Renal cortex interstitium (tissue), 11 donors: ENCODE results near the gene FSTL1. TPM values are rescaled to one million over a fixed set of nuclear protein-coding genes. Genes with fewer than 3 reads are reported as not detected.
"Not testable (repeated sequence)": the region's sequence is repeated elsewhere in the genome, so short reads cannot be mapped to it uniquely, and the experiment has no call there.

Experiments used
- DNase-seq, 11 donors: peaks; one replicate each; pipeline ENCODE4 v3.0.0-alpha.2; 2013; ENCODE audit warnings: low read depth in 9 of 11, low spot score in 4 of 11; ENCODE audit errors: extremely low read depth in 1 of 11
- polyA plus RNA-seq, 3 donors: library from polyadenylated mRNA; unstranded; fragments of 120-200 nt; gene quantifications; one replicate each; pipeline ENCODE4 v1.2.1, GENCODE V29; 2013; ENCODE audit not compliant: insufficient read length in 3 of 3

The FSTL1 gene
- polyA plus RNA-seq, 3 donors = 491 to 605 (median 545) TPM

DNA sequence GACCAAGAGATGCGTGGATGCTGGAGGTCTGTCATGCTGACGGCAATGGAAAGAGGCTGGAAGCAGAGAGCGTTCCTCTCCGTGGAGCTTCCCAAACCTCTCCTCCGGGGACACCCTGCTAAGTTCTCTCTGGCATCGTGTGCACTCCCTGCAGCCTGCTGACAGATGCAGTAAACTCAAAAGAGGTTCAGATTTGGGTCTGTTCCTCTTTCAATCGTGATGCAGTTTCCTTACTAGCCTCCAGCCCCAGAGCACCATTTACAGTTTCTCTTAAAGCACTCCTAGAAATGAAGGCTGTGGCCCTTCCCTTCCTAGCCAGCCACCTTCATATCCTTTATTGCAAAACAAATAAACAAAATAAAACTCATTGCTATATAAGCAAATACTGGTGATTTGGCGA, 54.3 kb downstream of the FSTL1 start:
- no peak for DNase-seq

DNA sequence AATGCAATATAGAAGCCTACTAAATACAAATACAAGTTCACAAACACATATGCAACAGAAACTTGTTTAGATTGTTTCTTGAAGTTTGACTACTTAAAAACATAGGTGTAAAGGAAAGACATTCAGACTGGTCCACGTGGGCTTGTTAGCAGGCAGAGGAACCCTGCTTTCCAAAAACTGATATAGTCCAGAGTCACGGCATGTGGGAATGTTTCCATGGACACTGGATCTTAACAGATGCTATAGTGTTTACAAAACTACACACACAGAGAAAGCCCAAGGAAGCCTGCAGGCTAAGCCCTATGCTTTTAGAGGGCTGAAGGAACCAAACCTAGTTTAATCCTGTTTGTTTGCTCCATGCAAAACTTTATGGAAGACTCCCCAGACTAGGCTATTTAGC, 56.4 kb downstream of the FSTL1 start:
- no peak for DNase-seq

DNA sequence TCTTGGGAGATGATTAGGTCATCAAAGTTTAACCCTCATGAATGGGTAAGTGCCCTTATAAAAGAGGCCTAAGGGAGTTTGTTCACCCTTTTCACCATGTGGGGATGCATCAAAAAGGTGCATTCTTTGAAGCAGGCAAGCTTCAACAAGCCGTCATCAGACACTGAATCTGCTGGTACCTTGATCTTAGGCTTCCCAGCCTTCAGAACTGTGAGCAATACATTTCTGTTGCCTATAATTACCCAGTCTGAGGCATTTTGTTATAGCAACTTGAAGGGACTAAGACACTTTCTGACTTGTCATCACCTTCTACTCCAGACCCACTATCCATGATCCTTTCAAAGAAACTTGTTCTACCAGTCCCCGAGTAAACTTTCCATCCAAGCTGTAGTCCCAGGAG, 57.0 kb downstream of the FSTL1 start:
- DNase-seq = no peak

DNA sequence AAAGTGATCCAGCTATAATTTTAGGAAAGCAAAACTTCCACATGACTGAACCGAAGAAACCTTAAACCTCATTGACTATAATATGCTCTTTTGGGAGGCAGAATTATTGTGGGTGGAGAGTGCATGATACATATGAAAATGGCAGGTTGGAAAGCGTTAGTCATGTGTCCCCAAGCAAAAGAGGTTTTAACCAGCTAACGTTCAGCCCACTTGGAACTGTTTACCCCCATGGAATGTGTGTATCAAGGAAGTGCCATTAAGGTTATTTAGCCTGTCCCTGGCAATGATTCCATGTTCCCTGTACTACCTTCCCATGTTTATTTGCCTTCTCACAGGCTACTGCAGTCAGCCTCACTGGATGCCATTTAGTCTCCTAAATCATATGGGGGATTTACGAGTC, 57.5 kb downstream of the FSTL1 start:
- DNase-seq = no peak

DNA sequence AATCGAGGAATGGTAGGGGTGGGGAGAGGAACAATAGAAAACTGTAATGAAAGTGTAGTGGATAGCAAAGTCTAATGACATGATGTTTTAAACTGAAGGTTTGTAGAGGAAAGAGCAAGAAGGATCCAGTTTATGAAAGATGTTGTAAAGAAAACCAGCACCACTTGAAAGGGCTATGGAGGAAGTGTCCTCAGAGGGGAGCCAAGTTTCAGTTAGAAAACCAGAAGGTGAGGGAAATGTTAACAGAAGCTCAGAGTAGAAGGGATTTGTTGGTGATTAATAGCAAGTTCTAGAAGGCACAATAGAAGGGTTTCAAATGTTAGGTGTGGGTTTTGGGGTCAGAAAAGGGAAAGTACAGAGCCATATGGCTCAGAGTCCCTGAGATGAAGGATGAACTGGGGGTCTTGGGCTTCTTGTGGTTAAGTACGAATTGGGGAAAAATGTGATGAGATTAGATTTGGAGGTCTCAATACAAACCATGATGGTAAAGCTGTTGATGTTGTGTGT, 67.8 kb downstream of the FSTL1 start:
- DNase-seq = no peak

DNA sequence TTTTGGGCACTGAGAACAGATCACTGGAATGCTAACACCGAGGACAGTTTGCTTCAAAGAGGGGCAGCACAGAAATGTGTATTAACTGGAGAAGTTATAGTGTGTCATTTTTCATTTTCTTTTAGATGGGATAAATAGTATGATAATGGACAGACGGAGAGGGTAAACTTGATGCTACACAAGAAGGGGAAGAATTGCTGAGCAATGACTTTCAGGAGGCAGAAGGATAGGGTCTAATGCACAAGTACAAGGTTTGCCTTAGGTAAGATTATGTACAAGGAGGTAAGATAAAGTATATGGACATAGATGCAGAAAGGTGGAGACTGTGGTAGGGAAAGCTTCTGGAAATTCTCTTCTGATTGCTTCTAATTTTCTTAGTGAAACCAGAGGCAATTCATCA, 69.3 kb downstream of the FSTL1 start:
- DNase-seq = no peak

DNA sequence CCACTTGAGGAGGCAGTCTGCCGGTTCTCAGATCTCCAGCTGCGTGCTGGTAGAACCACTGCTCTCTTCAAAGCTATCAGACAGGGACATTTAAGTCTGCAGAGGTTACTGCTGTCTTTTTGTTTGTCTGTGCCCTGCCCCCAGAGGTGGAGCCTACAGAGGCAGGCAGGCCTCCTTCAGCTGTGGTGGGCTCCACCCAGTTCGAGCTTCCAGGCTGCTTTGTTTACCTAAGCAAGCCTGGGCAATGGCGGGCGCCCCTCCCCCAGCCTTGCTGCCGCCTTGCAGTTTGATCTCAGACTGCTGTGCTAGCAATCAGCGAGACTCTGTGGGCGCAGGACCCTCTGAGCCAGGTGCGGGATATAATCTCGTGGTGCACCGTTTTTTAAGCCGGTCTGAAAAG, 72.8 kb downstream of the FSTL1 start:
- not testable (repeated sequence) for DNase-seq

DNA sequence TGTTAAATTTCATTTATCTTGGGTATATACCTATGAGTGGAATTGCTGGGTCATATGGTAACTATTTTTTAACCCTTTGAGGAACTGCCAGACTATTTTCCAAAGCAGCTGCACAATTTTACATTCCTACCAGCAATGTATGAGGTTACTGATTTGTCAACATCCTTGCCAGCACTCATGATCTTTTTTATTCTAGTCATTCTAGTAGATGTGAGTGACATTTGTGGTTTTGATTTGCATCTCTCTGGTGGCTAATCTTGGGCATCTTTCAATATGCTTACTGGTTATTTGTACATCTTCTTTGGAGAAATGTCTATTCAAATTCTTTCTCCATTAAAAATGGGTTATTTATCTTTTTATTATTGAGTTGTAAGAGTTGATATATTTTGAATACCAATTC, 80.3 kb downstream of the FSTL1 start:
- DNase-seq = no peak

DNA sequence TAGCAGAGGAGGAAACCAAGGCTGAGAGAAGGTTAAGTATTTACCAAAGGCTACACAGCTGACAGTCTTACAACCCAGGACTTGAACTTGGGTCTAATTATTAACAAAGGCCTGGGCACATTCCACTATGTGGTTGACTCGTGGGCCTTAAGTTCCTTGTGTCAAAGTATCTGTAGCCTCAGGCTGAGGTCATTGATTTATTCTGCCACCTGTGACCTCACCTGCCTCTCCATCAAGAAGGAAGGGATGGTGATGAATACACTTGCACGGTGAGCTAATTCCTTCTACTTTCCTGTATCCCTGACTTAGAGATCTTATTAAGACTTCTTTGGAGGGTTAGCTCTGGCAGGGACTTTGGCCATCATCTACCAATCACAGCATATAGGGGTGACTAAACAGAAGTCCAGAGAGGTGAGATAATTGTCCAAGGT, 81.7 kb downstream of the FSTL1 start:
- DNase-seq = no peak

DNA sequence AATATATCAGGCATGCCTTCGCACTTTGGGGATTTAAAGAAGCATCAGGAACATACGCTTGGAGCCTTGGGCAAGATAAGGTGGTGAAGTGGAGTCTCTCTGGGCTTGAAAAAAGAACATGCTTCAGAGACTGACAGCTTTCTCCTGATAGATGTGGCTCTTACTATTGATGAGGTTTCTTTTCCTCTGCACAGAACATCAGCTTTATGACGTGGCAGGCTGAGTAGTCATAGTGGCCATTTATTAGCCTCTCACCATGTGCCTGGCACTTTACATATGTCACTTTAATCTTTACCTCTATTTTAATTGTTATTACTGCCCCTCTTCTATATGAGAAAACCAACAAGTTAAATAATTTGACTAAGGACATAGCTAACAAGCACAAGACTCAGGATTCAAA, 82.6 kb downstream of the FSTL1 start:
- DNase-seq = no peak

DNA sequence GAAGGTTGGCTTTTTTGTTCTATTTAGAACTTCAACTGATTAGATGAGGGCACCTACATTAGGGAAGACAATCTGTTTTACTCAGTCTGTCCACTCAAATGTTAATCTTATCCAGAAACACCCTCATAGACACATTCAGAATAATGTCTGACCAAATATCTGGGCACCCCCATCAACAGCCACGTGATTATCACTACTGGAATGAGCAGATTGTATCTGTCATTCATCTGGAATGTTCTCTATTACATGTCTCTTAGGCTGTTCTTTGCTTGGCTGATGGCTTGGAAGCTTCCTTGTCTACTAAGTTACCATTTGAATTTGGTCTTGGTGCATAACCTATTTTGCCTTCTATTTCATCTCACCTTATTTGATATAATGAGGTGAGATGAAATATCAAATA, 86.0 kb downstream of the FSTL1 start:
- no peak for DNase-seq

DNA sequence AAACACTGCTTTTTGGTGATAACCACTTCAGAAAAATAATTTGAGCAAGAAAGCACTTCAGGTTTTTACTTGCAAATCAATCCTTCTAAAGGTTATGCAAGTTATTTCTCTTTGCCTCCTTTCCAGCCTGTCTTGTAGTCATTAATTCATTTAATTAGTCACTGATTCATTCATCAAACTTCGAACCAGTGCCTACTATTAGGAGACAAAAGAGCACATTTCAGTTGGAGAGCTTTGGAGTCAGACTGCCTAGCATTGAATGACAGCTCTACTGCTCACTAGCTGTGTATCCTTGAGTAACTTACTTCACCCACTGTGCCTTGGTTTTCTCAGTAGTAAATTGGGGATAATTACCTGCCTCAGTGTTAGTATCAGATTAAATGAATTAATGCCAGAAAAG, 86.7 kb downstream of the FSTL1 start:
- no peak for DNase-seq

DNA sequence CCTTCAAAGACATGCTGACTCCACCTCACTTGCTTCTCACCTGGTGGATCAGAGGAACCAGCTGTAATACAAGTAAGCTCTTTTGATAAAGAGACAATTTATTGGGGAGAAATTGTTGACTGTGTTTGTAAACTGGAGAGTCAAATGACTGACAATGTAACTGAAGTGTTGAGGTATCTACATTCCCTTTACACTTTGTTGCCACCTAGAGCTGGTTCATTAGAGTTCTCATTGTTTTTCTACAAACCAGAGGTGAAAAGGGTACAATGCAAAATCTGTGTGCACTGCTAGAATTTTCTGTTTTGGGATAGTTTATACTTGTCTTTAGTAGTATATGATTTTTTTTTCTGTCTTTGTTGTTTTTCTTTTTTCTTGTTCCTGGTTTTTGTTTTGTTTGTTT, 93.0 kb downstream of the FSTL1 start:
- DNase-seq = no peak

DNA sequence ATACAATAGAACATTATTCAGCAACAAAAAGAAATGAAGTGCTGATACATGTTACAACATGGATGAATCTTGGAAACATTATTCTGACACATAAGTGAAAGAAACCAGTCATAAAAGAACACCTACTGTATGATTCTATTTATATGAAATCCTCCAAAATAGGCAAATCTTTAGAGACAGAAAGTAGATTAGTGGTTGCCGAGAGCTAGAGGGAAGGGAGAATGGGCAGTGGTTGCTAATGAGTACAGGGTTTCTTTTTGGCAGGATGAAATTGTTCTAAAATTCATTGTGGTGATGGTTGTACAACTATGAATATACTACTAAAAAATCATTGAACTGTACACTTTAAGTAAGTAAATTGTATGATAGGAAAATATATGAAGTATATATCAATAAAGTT, 95.3 kb downstream of the FSTL1 start:
- no peak for DNase-seq

DNA sequence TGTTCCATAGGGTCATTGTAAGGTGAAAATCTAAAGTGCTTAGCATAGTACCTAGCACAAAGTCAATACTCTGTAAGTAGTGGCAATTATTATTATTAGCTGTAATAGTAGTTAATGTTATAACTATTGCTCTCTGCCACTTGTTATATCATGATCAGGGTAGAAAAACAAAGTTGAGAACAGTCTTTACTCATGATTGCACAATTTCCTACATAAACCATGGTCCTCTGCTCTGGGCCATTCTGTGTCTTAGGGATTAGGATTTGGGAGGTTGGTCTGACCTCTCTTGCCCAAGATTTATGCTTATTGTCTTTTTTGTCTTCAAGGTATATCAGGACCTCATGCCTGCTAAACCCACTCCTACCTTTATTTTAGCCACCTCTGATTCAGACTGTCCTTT, 97.3 kb downstream of the FSTL1 start:
- no peak for DNase-seq

DNA sequence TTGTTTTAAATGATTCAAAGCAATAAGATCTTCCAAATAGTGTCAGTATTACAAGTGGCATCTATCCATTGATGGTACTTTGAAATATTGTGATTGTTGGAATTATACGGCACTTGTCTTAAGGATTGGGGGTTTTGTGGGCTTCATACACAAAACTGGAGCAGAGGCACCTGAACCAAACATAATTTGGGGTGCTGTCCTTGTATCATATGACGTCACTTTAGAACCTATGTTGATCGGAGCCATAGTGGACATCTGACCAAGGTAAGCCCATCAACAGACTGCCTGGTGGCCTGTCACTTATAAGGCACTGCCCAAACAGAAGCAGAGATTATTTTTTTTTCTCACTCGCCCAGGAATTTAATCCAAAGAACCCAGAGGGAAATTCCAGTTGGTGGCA, 98.8 kb downstream of the FSTL1 start:
- no peak for DNase-seq

DNA sequence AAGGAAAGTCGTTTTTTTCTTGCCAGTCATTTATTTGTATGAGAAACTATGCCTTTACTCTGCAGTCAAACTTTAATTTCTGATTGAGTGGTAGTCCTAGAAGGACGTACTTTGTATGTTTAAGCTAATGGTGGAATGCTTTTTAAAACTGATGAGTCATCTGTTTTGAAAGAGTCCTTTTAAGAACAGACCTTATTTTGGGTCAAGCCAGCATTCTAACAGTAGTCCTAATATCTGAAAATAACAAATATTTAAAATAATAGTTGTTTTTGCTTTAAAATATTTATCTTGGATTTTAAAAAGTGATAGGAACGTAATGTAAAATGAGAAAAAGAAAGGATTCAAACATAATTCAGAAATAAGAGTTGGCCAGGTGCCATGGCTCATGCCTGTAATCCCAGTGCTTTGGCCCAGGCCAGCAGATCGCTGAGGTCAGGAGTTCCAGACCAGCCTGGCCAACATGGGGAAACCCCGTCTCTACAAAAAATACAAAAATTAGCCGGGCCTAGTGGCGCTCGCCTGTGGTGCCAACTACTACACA, 100.3 kb downstream of the FSTL1 start:
- no peak for DNase-seq

DNA sequence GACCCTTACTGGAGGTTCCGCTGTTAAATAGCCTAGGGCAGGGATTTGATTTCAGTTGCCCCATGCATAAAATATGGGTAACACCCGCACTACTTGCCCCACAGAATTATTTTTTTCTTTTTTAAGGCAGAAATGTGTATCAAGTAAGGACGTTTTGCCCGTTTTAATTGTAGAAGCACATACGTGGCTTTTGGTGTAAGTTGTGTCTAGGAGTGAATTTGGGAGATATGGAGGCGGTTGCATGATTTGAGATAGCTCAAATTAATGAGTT, 101.0 kb downstream of the FSTL1 start:
- DNase-seq = peak in 1 of 11 donors; percentile 45

DNA sequence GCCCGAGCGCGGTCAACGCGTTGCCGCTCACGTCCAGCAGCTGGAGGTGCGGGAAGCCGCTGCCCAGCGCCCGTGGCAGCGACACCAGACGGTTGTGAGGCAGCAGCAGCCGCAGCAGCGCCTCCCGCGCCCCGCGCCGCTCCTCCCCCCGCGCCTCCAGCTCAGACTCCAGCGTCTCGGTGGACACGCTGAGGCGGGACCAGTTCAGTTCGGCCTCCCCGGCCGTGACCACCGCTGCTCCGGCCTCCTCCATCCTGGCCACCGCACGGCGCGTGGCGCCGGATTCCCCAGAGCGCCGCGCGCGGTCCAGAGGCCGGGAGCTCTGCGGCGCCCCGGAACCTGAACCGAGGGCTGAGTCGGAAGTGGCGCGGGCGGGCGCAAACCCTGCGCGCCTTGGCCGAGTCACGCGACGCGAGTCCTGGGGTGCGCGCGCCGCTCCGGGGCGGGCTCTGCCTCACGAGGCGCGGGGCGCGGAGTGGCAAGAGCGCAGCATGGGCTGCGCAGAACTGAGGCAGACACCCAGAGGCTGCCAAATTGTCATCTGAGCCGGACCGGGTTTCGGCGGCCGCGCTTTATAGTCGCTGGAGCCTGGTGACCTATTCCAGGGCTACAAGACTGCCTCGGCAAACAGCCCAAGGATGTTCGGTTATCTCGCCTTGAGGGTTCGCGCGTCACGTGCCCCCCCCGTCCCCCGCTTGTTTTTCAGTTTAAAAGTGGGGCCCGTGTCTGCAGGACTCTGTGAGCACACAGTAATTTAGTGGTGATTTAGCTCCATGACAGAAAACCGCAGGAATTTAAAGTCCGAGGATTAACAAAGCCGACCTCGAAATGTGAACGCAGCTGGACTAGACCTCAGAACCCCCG, 101.6 kb downstream of the FSTL1 start, which contains the start of gene LRRC58:
LRRC58 (minus strand) TSS at position 364 of the 864 bp plus-strand sequence; CDS start at position 253, 111 bp downstream.
- DNase-seq = peak; percentile 78 to 92 (median 88)

DNA sequence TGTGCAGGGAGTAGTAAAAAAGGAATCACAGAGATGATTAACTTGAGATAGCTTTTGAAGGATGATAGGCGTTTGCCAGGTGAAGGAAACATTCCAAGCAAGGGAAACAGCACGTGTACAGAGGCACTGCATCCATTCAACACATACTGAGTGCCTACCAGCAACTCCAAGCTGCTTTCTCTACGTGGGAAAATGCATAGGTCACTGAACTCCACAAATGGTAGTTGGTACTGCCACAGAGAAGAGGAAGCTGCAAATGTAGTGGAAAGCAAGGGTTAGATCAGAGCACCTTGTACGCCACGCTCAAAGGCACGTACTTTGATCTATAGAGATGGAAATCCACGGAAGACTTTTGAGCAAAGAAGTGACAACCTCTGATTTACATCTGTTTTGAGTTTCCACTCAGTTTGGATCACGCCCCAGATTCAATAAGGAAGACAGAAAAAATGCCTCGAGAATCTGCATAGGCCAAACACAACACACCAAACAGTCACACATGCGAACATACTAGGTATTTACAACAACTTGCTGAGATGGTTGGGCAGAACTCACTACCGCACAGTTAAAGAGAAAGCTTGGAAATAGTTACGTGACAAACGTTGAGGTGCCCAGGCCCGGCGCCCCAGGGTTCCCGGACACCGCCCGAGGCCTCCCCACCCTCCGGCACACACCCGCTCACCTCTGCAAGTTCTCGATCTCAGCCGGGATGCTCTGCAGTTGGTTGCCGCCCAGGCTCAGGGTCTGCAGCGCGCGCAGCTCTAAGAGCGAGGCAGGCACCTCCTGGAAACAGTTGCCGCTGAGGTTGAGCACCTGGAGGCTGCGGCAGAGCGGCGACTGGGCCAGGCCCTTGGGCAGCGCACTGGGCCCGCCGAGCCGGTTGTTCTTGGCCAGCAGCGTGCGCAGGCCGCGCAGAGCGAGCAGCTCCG, 102.5 kb downstream of the FSTL1 start:
- peak in 2 of 11 donors; percentile 7 to 17 for DNase-seq
